Choroid plexus epithelial cell (primary cell): ENCODE measurements around the gene IFNL1.
"Not testable (repeated sequence)": the region's sequence is repeated elsewhere in the genome, so short reads cannot be mapped to it uniquely, and the experiment has no call there.

Experiments
- DNase-seq: peaks from one replicate; pipeline ENCODE4 v3.0.0-alpha.2; 2010; ENCODE audit warnings: low read depth
- H3K4me3 ChIP-seq: 2 replicates; pipeline ENCODE4 v1.5.1; 2011; ENCODE audit warnings: low read depth, mild to moderate bottlenecking, control low read depth, low read length, moderate library complexity
- TF ChIP-seq, protein P1 (sequence below): conservative IDR thresholded peaks from 2 replicates; pipeline ENCODE4 v1.5.1; 2011; ENCODE audit warnings: low read depth, mild to moderate bottlenecking, control low read depth, inconsistent platforms, low read length, moderate library complexity

IFNL1 gene

DNA sequence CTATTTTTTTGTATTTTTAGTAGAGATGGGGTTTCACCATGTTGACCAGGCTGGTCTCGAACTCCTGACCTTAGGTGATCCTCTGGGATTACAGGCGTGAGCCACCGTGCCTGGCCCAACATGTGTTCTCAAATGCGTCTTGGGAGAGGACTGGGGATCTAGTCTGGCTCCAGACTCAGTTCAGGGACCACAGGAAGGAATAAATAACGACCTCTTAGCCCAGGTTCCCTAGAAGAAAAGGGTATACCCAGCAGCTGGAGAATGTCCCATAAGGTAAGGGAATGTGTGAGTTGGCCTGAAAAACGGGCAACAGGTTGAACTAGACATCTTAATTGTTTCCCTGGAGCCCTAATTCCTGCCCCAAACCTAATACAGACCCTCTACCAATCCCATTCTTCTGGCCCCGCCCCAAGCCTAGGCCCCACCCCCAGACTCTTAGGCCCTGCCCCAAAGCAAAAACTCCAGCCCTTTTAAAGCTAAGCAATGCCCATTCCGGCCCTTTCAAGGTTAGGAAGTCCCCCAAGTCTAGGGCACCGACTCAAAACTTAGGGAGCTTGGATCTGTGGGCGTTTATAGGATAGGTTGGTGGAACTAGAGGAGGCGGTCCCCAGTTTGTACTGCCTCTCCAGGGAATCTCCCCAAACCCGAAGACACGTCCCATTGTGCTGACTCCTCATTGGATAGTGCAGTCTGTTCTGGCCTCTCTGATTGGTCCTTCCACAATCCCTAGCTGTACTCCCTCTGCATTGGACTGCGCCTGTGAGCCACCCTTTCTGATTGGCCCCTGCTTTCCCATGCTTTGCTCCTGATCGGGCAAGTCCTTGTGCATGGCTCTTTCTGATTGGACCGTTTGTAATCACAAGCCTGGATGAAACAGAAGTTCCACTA lies 29.8 kb downstream of the IFNL1 start:
- H3K4me3 ChIP-seq: no peak overlapping the region
- DNase-seq: no peak
- TF ChIP-seq, protein P1, sequence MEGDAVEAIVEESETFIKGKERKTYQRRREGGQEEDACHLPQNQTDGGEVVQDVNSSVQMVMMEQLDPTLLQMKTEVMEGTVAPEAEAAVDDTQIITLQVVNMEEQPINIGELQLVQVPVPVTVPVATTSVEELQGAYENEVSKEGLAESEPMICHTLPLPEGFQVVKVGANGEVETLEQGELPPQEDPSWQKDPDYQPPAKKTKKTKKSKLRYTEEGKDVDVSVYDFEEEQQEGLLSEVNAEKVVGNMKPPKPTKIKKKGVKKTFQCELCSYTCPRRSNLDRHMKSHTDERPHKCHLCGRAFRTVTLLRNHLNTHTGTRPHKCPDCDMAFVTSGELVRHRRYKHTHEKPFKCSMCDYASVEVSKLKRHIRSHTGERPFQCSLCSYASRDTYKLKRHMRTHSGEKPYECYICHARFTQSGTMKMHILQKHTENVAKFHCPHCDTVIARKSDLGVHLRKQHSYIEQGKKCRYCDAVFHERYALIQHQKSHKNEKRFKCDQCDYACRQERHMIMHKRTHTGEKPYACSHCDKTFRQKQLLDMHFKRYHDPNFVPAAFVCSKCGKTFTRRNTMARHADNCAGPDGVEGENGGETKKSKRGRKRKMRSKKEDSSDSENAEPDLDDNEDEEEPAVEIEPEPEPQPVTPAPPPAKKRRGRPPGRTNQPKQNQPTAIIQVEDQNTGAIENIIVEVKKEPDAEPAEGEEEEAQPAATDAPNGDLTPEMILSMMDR: no peak

GRCh38 chr19:39327363-39328045 lies 31.3 kb downstream of the IFNL1 start:
- no peak overlapping the region for H3K4me3 ChIP-seq
- no peak for DNase-seq
- TF ChIP-seq, protein P1: no peak

- H3K4me3 ChIP-seq: no peak overlapping the region
- TF ChIP-seq, protein P1: peak; percentile 97
- DNase-seq: peak; percentile 80
Measured at GRCh38 chr19:39328046-39328705, 32.0 kb downstream of the IFNL1 start.

DNA sequence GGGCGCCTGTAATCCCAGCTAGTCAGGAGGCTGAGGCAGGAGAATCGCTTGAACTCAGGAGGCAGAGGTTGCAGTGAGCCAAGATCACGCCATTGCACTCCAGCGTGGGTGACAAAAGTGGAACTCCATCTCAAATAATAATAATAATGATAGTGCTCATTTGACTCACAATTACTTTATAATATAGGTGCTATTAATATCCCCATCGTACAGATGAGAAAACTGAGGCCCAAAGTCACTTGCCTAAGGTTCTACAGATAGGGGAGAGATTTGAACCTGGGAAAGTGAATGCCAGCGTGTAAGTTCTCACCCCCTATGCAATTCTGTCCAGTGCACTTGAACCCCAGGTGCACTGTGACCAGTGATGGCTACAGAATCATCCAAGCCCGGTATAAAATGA lies 33.7 kb downstream of the IFNL1 start:
- TF ChIP-seq, protein P1: no peak
- DNase-seq: no peak
- no peak overlapping the region for H3K4me3 ChIP-seq

GRCh38 chr19:39332293-39332692 lies 36.1 kb downstream of the IFNL1 start:
- DNase-seq: no peak
- TF ChIP-seq, protein P1: no peak
- H3K4me3 ChIP-seq: no peak overlapping the region

DNA sequence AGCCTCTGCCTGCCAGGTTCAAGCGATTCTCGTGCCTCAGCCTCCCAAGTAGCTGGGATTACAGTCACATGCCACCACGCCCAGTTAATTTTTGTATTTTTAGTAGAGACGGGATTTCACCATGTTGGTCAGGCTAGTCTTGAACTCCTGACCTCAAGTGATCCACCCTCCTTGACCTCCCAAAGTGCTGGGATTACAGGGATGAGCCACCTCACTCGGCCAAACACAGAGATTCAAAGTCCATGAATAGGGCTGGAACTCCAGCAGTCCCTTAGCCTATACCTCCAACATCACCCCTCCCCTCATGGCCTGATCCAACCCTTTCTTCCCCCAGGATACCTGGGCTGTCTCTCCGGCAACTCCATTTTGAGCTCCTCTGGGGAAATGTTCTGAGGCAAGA lies 36.5 kb downstream of the IFNL1 start:
- not testable (repeated sequence) for H3K4me3 ChIP-seq, DNase-seq

- DNase-seq: no peak
- TF ChIP-seq, protein P1: no peak
- no peak overlapping the region for H3K4me3 ChIP-seq
Measured at GRCh38 chr19:39333507-39333906, 37.3 kb downstream of the IFNL1 start.
